DND-41 (cell line): ENCODE results near the gene IQCK.

Experiments used
- CTCF ChIP-seq: IDR thresholded peaks from 2 replicates; pipeline ENCODE4 v1.5.1; 2012; ENCODE audit warnings: borderline replicate concordance, low read length, moderate library complexity, mild to moderate bottlenecking; ENCODE audit not compliant: poor library complexity, severe bottlenecking; ENCODE audit errors: extremely low read depth
- EZH2 ChIP-seq: IDR thresholded peaks from 3 replicates; pipeline ENCODE4 v1.6.1; 2012; ENCODE audit warnings: borderline replicate concordance, low read depth, mild to moderate bottlenecking, moderate library complexity, low read length, inconsistent platforms; ENCODE audit not compliant: severe bottlenecking

- TF ChIP-seq CTCF, result no peak
- no peak for TF ChIP-seq EZH2
Measured at GRCh38 chr16:19780321-19780720, 62.2 kb downstream of the IQCK start.
